IPS DF 19.7 (cell line): ENCODE data around the gene DLG2.

Source experiments
- DNase-seq: peaks from one replicate; pipeline ENCODE4 v3.0.0-alpha.2; 2013; ENCODE audit warnings: low read depth, low spot score

The DLG2 gene

DNA sequence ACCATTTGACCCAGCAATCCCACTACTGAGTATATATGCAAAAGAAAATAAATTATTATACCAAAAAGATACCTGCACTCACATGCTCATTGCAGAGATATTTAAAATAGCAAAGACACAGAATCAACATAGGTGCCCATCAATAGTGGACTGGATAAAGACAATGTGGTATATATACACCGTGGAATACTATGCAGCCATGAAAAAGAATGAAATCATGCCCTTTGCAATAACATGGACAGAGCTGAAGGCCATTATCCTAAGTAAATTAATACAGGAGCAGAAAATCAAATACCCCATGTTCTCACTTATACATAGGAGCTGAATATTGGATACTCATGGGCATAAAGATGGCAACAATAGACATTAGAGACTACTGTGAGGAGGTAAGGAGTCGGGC lies 68.7 kb downstream of the DLG2 start:
- no peak for DNase-seq

DNA sequence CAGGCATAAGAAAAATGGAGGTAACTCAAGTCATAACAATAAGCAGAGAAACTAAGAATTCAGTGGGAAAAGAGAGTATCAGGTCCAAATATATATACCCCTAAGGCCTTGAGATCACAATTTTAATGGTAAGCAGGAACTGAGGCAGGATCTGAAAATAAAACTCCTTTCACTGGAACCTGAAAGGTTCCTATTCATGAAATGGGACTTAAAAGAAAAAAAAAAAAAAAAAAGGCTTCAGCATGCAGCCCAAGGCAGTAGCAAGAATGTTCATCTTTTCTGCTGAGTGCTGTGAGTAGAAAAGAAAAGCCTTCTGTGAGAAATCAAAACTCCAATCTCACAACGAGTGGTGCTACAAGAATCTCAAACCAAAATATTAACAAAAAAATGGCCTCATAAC lies 75.3 kb downstream of the DLG2 start:
- no peak for DNase-seq

DNA sequence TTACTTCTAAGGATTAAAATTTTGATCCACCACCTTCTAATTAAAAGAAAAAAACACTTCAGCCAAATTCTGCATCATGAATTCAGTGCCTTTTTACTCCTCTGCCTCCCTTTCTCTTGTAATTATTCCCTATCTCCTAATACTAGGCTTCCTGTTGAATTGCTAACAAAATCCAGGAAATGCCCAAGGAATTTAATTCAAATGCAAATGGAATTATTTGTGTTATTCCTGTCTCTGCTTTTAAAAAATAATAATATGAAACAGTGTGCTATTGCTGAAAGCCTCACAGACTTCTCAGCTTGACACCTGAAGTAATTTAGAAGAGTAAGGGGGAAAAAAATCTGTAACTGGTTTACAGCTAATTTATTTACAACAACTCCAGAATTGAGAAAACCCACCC lies 85.5 kb downstream of the DLG2 start:
- no peak for DNase-seq

- DNase-seq, result no peak
Measured at GRCh38 chr11:85540635-85541205, 86.4 kb downstream of the DLG2 start.

DNA sequence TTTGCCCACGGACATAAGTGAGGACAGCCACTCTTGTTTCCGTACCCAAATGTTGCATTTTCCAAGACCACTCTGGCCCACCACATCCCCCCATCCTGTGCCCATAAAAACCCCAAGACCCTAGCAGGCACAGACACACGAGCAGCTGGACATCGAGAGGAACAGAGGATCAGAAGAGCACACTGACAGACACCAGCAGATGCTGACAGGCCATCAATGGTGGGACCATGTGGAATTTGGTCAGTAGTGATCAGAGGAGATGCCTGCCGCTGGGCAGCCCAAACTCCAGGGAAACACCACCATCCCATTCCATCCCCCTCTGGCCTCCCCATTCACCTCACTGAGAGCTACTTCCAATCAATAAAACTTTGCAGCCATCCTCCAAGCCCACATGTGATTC lies 87.0 kb downstream of the DLG2 start:
- no peak for DNase-seq

GRCh38 chr11:85539740-85540139 lies 87.4 kb downstream of the DLG2 start:
- DNase-seq, result no peak

DNA sequence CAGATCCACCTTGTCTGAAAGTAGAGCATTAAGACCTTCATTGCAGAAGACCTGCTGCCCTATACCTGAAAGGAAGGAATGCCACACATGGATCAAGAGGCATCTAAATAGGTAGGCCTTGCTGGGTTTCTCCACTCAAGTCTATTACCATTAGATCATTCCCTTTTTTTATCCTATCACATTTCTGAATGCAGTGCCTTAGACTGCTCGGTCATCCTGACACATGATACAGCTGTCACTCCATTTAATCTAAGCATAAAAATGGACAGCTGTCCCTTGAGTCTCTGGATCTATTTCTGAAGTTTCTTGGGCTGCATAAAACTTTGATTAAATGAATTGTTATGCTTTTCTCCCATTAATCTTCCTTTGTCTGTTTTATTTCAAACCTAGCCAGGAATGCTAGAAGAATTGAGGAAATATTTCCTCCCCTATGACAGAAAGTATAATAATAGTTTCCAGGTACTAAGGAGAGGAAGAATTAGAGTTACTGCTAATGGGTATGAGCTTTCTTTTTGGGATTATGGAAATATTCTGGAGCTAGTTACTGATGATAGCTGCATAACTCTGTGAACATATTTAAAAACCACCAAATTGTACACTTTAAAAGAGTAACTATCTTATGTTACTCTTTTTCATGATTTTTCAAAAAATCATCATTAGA lies 88.0 kb downstream of the DLG2 start:
- DNase-seq, result no peak

GRCh38 chr11:85536438-85536837 lies 90.7 kb downstream of the DLG2 start:
- no peak for DNase-seq

DNA sequence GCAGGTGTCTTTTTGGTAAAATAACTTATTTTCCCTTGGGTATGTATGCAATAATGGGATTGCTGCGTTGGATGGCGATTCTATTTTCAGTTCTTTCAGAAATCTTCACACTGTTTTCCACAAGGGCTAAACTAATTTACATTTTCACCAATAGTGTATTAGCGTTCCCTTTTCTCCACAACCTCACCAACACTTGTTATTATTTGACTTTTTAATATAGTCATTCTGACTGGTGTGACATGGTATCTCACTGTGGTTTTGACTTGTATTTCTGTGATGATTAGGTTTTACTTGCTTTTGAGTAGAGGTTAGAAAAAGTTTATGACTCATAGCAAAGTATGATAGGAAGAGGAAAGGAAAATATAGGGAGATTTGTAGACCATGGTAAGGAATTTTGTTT lies 92.3 kb downstream of the DLG2 start:
- DNase-seq, result no peak

DNA sequence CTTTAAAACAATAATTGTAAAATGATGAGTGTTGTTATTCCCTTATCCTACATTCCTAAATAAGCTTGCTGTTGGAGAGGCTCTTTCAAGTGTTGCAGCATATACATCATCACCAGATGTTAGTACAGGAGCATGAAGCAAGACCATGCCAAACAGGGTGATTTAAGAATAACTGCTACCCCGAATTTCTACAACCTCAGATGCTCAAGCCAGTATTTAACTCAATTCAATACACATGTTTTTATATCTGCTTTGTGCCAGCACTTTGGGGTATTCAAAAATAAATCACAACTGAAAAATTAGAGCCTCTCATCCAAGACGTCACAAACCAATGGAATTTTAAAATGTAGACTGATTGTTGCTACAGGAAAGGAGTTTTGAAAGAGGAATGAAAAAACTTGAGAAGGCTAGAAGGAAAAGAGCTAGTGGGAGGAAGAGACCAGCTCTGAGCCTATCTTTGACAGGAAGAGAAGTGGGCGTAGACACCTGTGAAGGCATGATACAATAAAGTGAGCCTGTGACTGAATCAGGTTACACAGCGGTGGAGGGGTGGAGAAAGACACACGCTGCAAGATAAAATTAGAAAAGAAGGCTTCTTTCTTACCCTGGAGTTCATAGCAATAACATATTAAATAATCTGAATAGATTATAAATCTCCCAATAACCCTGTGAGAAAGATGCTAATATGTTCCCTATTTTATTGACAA lies 95.8 kb downstream of the DLG2 start:
- no peak for DNase-seq

DNA sequence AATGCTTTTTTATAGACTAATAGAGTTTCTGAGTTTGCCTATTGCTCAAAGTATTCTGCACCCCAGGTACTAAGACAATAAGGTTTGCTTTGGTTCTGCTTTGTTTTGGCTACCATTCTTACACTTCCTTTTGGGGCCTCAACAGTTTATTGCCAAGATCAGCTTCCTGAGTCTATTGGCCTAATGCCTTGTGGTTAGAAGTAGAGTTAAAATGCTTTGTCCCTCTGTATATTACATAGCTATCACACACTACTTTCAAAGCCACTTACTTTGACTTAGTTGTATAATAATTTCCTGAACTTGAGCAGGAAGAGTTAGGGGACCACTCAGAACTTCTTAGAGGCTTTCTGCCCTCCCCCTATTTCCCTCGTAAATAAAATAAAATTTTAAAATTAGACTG lies 96.5 kb downstream of the DLG2 start:
- DNase-seq, result no peak

DNA sequence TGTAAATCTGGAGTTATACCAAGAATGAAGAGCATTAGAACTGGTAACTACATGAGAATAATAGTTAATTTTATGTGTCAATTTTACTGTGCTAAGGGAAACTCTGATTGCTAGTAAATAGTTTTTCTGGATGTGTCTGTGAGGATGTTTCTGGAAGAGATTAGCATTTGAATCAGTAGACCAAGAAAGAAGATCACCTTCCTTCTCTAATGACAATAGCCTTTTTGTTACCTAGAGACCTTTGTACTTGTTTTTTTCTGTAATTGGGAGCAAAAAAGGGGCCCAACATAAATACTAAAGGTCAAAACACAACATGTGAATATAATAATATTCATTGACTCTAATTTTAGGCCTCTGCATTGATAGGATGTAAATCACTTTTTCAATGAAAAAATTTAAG lies 100.6 kb downstream of the DLG2 start:
- DNase-seq, result no peak

GRCh38 chr11:85525686-85526085 lies 101.5 kb downstream of the DLG2 start:
- DNase-seq, result no peak

DNA sequence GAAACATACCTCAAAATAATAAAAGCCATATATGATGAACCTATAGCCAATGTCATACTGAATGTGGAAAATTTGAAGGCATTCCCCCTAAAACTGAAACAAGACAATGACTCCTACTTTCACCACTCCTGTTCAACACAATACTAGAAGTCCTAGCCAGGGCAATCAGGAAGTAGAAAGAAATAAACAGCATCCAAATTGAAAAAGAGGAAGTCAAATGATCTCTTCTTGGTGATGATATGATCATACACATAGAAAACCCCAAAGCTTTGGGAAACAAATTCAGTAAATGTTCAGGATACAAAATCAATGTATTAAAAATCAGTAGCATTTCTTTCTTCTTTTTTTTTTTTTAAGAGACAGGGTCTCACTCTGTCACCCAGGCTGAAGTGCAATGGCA lies 109.9 kb downstream of the DLG2 start:
- no peak for DNase-seq

DNA sequence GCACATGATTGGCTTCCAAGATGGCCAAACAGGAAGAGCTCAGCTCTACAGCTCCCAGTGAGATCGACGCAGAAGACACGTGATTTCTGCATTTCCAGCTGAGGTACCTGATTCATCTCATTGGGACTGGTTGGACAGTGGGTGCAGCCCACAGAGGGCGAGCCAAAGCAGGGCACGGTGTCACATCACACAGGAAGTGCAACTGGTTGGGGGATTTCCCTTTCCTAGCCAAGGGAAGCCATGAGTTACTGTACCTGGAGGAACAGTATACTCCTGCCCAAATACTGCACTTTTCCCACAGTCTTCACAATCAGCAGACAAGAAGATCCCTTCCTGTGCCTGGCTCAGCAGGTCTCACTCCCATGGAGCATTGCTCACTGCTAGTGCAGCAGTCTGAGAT lies 131.2 kb downstream of the DLG2 start:
- no peak for DNase-seq

DNA sequence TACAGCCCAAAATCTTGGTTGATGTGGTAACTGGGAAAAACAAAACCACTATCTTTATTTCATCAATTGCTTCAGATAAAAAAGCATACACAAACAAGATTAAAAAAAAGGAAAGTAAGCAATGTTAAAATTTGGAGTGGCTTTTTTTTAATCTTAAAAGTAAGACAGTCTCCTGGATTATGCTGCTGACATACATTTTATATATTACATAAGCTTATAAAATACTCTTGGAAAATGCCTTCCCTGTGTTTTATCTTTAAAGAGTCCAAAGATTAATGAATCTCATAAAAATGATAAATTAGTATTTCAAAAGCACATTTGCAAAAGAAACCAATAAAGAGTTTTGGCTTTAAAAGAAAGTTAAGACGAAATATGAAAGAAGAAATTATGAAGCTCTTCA lies 132.7 kb downstream of the DLG2 start:
- DNase-seq, result no peak

DNA sequence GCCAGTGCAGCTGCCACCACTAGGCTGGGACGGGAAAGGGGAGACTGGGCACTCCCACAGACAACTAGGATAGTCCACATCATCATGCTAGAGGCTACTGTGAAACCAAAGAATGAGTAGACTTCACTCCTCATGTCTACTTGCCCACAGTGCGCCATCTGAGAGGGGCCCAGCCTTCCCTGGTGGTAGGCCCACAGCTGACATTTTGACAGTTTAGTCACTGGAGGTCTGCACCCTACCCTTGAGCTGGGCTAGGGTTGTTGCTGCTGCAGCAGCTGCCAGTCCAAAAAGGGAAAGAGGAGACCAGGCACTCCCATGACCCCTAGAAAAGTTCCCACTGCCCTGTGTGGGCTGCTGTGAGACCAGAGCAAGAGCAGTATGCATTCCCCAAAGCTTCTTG lies 141.2 kb downstream of the DLG2 start:
- DNase-seq, result no peak

DNA sequence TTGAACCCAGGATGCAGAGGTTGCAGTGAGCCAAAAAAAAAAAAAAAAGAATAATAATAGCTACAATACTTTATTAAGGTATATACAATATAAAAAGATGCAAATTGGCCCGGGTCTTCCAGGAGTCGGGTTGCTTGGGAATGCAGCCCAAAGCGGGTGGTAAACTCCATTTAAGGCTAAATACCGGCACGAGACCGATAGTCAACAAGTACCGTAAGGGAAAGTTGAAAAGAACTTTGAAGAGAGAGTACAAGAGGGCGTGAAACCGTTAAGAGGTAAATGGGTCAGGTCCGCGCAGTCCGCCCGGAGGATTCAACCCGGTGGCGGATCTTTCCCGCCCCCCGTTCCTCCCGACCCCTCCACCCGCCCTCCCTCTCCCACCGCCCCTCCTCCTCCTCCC lies 143.3 kb downstream of the DLG2 start:
- DNase-seq, result no peak

- DNase-seq, result no peak
Measured at GRCh38 chr11:85481862-85482261, 145.3 kb downstream of the DLG2 start.

DNA sequence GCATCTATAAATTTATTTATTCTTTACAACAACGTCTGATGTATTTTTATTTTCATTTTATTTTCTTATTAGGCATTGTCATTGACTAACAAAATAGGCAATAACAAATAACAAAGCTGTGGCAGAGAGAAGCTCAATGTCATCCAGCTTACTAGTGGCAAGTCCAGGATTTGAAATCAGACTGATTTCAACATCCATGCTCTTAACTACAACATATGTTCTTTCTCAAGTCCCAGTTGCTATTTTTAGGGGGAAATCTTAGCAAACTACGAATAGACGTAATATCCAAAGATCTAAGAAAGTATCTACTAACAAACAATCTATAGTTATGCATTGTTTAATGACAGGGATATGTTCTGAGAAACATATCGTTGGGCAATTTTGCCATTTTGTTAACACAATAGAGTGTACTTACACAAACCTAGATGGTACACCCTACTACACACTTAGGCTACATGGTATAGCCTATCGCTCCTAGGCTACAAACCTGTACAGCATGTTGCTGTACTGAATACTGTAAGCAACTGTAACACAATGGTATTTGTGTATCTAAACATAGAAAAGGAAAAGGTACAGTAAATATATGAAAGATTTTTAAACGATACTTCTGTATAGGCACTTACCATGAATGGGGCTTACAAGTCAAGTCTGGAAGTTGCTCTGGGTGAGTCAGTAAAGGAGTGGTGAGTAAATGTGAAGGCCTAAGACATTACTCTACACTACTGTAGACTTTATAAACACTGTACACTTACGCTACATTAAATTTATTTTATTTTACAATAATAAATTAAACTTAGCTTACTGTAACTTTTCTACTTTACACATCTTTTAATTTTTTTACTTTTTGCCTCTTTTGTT lies 151.3 kb downstream of the DLG2 start:
- no peak for DNase-seq

DNA sequence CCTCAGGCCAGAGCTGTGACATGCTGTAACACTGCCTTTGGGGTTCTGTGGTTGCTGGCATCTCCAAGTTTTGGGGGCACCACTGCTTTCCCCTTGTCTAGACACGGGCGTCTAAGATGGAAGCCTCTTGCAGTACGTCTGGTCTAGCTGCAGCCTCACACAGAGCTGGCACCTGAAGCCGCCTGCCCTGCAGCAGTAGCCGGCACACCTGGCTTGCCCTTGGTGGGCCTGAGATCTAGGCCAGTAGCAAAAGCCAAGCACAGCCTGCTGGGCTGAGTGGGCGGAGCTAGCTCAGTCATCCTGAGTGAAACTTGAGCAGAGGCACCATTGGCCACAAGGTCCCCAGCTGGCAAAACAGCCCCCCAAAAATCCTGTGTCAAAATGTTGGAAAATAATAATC lies 154.2 kb downstream of the DLG2 start:
- DNase-seq, result no peak

DNA sequence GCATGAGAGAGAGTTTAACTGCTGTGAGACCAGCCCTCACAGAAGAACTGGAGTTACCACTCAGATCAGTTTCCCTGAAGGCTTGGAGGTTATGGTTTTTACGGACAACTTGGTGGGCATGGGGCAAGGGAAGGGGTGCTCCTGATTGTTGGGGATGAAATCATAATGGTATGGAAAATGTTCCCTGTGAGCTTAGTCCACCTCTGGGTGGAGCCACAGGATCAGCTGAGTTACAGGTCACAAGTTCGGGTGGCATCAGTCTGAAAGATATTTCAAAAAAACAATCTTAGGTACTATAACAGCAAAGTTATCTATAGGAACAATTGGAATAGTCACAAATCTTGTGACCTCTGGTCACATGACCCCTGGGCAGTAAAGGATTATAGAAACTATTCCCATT lies 162.9 kb downstream of the DLG2 start:
- no peak for DNase-seq
